Measurements from ENCODE around the gene PRODH2.
A peak's percentile ranks its signal among the peaks of the same experiment; 100 is the strongest.

Gene PRODH2

GRCh38 chr19:35812220-35813042 lies at the start of gene PRODH2:
PRODH2 (minus strand) TSS chr19:35812845; CDS start chr19:35812805, 40 bp downstream.
- no peak for DNase-seq

DNA sequence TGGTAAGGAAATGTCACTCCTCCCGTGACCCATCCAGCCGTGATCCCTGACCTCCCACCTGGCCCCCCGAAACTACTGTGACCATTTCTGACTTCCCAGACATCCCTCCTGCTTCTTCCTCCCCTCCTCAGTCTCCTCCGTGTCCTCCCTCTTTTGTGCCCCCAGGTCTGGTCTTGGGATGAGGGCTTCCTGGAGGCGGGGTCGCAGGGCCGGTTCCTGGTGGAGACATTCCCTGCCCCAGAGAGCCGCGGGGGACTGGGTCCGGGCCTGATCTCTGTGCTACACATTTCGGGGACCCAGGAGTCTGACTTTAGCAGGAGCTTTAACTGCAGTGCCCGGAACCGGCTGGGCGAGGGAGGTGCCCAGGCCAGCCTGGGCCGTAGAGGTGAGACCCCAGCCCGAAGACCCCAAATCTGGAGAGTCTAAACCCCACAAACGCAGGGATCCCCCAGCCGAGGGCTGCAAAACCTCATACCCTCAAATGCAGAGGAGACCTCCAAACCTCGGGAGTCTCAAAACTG lies 49.1 kb upstream of the PRODH2 start:
- DNase-seq = no peak

GRCh38 chr19:35860818-35861639 lies 48.4 kb upstream of the PRODH2 start:
- no peak for DNase-seq

GRCh38 chr19:35860436-35860817 lies 47.8 kb upstream of the PRODH2 start:
- no peak for DNase-seq

GRCh38 chr19:35859414-35859813 lies 46.8 kb upstream of the PRODH2 start:
- no peak for DNase-seq

GRCh38 chr19:35858311-35858710 lies 45.7 kb upstream of the PRODH2 start:
- no peak for DNase-seq

- DNase-seq = peak; percentile 47
Observed at GRCh38 chr19:35856546-35857149, 44.0 kb upstream of the PRODH2 start, which contains the start of gene KIRREL2. KIRREL2 (plus strand) TSS chr19:35856911; CDS start chr19:35857120, 209 bp downstream.

- no peak for DNase-seq
Observed at GRCh38 chr19:35853038-35853756, 40.6 kb upstream of the PRODH2 start.

DNA sequence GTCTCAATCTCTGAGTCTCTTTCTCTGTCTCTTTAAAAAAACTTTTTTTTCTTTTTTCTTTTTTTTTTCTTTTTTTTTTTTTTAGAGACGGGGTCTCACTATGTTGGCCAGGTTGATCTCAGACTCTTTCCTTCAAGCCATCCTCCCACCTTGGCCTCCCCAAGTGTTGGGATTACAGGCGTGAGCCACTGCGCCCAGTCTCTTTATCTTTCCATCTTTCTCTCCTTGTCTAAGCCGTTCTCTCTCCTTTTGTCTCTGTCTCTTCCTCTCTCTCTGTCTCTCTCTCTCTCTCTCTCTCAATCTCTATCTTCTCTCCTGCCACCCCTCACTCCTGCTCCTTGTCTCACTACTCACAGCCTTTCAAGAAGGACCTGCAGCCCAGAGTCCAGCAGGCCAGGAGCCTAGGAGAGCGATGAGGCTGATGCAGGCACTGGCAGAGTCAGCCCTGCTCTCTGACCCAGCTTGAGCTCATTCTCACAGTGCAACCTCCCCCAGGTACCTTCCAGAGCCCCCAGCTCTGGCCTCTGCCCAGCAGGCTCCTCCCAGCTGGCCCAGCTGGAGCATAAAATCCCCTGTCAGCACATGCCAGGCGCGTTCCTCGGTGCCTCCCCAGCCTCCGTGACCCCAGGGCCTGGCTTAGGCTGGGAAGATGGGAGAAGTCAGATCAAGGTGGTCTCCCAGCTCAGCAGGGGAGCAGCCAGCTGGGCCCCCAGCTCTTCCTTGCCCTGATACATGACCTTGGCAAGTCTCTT lies 39.6 kb upstream of the PRODH2 start, which contains the start of gene NPHS1:
Gene NPHS1 (minus strand): TSS at position 476 of the 752 bp plus-strand sequence. CDS start 667 bp downstream, outside the sequence.
- DNase-seq = no peak

- DNase-seq = peak; percentile 7
Observed at GRCh38 chr19:35851213-35852028, 38.8 kb upstream of the PRODH2 start.

- no peak for DNase-seq
Observed at GRCh38 chr19:35848919-35849505, 36.4 kb upstream of the PRODH2 start.

GRCh38 chr19:35848486-35848885 lies 35.8 kb upstream of the PRODH2 start:
- DNase-seq = no peak

DNA sequence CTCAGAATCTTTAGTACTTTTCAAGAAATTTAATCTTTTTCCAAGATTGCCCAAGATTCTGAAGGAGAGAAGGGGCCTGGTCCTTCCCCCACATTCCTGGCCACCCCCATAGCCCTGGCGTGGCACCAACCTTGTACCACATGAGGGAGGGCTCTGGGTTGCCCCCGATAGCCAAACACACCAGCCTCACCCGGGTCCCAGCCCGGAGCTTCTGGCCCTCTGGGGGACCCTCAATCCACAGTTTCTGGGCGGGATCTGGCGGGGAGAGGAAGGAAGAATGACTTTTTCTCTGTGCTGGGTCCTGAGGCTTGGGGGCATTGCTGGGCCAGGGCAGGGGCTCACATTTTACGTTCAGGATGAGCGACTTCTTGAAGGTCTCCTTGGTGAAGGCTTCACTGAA lies 35.3 kb upstream of the PRODH2 start:
- DNase-seq = no peak

DNA sequence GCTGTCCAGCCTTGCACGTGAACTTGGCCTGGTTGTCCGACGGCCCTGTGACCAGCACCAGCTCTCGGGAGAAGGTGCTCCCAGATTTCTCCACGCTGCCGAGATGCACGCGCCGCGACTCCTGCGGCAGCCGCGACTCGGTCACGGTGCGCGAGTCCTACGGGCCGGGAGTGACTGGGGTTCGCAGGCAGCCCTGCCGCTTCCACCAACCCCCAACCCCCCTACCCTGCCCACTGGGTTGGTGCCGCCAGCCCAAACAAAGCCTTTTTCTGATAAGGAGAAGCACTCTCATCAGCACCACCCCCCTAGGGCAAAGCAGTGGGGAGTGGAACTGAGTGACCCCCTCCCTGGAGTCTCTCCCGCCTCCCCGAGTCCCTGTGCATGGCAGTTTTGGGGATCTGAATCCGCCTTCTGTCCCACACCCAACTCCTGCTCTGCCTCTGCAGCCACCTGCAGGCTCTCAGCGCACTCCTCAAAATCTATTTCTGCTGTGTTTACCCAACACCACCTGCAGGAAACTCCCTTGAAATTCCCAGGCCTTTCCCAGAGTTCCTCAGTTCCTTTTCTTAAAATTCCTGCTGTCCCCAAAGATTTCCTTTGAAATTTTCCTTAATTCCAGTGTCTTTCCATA lies 33.5 kb upstream of the PRODH2 start:
- no peak for DNase-seq

- DNase-seq = no peak
Observed at GRCh38 chr19:35845215-35846037, 32.8 kb upstream of the PRODH2 start.

- no peak for DNase-seq
Observed at GRCh38 chr19:35844482-35845214, 32.0 kb upstream of the PRODH2 start.

- DNase-seq = peak; percentile 6
Observed at GRCh38 chr19:35843676-35844481, 31.2 kb upstream of the PRODH2 start.
